ENCODE data around the gene ANGPT4.

GRCh38 chr20:916125-916799, at the start of gene ANGPT4:
- TF ChIP-seq, protein P1, sequence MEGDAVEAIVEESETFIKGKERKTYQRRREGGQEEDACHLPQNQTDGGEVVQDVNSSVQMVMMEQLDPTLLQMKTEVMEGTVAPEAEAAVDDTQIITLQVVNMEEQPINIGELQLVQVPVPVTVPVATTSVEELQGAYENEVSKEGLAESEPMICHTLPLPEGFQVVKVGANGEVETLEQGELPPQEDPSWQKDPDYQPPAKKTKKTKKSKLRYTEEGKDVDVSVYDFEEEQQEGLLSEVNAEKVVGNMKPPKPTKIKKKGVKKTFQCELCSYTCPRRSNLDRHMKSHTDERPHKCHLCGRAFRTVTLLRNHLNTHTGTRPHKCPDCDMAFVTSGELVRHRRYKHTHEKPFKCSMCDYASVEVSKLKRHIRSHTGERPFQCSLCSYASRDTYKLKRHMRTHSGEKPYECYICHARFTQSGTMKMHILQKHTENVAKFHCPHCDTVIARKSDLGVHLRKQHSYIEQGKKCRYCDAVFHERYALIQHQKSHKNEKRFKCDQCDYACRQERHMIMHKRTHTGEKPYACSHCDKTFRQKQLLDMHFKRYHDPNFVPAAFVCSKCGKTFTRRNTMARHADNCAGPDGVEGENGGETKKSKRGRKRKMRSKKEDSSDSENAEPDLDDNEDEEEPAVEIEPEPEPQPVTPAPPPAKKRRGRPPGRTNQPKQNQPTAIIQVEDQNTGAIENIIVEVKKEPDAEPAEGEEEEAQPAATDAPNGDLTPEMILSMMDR (IDR thresholded peaks at IDR 0.05; ENCODE audit: insufficient read depth, low read depth, low read length): no peak
- TF ChIP-seq EZH2 (IDR thresholded peaks at IDR 0.05; ENCODE audit: insufficient read depth, low read length): no peak

Measured in astrocyte (in vitro differentiated cells and primary cell).